Activated CD4-positive, alpha-beta T cell treated with anti-CD3 and anti-CD28 coated beads, Interleukin-2, amount 50 U/mL, for 4 hours (primary cell): ENCODE data around the gene APOBEC3F.
"Not testable (repeated sequence)": the region's sequence is repeated elsewhere in the genome, so short reads cannot be mapped to it uniquely, and the experiment has no call there.

Source experiments
- DNase-seq, 2 experiments: peaks; one replicate each; pipeline ENCODE4 v3.0.0-alpha.2; 2020

APOBEC3F gene

DNA sequence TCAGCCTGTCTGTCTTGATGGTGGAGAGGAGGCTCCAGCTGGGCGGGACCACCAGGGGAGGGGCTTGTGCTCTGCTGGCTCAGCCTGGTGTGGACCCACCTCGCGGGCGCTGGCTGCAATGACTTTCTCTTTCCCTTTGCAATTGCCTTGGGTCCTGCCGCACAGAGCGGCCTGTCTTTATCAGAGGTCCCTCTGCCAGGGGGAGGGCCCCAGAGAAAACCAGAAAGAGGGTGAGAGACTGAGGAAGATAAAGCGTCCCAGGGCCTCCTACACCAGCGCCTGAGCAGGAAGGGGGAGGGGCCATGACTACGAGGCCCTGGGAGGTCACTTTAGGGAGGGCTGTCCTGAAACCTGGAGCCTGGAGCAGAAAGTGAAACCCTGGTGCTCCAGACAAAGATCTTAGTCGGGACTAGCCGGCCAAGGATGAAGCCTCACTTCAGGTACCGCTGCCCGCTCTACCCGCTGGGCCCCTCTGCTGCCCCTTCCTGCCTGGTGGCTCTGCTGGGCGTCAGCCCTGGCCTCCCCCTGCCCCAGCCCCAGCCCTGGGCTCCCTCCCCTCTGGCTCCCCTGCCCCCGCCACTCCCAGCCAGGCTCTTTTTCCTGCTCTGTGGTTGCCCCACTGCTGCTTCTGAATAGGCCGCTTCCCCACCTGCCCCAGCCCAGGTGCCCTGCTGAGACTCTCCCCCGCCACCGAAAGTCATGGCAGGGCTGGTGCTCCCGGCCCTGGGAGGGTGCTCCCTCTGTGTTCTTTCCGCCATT is at the start of gene APOBEC3F:
TSS of gene APOBEC3F (plus strand) at position 327 of the 759 bp plus-strand sequence. CDS start at position 424, 97 bp downstream.
- peak; percentile 59 to 63 for DNase-seq

DNA sequence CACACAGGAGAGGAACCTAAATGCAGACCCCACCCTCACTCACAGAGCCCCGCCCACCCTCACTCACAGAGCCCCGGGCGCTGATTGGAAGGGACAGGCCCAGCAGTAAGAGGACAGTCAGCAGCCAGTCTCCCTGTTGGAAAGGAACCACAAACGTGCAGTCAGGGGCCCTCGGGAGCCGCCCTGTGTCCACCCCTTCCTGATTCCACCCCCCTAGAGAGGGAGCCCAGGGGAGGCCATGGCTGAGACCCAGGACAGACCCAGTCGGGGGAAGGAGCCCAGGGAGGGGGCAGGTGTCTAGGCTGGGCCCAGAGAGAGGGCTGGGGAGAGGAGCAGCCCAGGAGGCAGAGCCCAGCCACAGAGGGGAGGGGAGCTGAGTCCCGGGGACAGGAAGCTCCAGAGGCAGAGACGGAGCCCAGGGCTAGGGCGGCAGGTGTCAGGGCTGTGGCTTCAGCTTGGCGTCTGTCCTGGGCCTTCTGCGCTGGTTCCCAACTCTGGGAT is 47.7 kb upstream of the APOBEC3F start:
- DNase-seq = not testable (repeated sequence)

DNA sequence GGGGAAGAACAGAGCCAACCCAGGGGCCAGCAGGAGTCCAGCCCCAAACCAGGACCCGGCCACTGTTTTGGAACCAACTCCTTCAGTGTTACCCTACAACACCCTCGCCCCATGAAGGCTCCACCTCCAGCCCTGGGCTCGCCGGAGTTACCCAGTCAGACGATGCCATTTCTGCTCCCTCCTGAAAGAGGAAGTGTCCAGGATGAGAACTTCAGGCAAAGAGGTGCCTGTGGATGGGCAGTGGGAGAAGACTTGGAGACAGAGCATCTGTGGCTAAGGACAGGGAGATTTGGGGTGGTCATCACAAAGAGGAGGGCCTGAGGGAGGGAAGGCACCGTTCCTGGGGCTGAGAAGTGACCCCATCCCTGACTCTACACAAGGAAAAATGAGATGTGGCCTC is 44.6 kb upstream of the APOBEC3F start:
- no peak for DNase-seq

DNA sequence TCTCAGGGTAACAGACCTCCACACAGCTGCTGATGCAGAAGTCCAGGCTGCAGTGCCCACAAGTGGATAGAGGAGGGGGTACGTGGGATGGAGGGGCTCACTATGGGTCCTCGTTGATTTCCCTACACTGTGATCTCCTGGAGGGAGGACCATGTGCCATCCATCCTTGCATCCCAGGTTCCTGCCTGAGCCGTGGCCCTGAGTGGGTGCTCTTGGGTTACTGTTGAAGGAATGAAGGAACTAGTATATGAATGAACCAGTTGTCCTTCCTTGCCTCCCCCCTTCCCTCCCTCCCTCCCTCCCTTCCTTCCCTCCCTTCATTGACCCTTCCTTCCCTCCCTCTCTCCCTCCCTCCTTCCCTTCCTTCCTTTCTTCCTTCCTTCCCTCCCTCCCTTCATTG is 43.1 kb upstream of the APOBEC3F start:
- no peak for DNase-seq

DNA sequence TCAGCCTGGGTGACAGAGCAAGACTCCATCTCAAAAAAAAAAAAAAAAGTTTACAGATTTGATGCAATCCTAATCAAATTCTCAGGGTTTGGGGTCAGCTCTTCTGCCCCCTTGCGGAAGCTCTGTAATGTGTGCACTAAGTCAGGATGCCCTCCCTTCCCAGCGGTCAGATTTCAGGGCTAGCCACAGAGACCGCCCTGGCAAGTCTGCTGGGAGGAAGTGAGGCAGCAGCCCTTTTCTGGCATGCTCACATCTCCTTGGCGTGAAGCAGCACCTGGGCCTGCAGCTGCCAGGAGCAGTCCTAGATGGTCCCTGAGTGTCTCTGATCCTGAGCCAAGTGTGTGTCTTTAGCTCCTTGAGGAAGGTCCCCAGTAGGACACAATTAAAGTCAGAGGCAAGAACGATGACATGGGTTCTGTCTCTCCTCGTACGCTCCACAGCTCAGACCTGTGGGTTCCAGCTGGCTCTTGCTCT is 37.5 kb upstream of the APOBEC3F start:
- DNase-seq = peak; percentile 60 to 61

DNA sequence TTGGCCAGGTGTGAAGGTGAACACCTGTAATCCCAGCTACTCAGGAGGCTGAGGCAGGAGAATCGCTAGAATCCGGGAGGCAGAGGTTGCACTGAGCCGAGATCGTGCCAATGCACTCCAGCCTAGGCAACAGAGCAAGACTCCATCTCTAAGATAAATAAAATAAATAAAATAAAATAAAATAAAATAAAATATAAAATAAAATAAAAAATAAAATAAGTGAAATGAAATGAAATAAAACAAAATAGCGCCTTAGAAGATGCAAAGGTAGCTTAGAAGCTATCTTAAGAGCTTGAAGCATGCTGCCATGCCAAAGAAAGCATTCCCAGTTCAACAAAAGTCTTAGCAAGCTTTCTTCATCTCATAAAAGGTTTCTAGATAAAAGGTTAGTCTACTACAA is 33.5 kb upstream of the APOBEC3F start:
- no peak for DNase-seq

DNA sequence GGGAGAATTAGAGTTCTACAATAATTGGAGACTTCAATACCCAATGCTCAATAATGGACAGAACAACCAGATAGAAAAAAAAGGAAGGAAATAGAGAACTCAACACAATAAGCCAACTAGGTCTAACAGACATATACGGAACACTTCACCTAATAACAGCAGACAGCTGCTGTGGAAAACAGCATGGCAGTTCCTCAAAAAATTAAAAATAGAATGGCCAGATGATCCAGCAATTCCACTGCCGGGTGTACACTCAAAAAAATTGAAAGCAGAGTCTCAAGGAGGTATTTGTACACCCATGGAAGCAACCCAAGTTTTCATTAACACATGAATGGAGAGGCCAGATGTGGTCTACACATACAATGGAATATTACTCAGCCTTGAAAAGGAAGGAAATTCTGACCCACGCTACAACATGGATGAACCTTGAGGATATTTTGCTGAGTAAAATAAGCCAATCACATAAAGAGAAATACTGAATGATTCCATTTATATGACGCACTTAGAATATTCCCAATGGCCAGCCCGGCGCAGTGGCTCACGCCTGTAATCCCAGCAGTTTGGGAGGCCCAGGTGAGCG is 32.3 kb upstream of the APOBEC3F start:
- not testable (repeated sequence) for DNase-seq

DNA sequence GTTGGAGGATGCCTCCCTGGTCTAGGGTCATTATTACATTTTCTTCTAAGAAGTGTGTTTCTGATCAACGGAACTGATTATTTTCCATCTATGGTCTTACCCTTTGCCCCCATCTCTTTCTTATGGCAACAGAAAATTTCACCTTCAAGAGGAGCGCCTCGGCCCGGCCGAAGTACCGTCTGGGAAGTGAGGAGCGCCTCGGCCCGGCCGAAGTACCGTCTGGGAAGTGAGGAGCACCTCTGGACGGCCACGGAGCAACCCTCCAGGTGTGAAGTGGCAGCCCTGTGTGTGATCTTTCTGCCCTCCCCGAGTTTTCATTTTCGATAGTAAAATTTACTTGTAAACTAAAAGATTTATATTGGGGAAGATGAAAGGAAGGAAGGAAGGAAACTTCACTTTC is 29.7 kb upstream of the APOBEC3F start:
- DNase-seq = no peak

DNA sequence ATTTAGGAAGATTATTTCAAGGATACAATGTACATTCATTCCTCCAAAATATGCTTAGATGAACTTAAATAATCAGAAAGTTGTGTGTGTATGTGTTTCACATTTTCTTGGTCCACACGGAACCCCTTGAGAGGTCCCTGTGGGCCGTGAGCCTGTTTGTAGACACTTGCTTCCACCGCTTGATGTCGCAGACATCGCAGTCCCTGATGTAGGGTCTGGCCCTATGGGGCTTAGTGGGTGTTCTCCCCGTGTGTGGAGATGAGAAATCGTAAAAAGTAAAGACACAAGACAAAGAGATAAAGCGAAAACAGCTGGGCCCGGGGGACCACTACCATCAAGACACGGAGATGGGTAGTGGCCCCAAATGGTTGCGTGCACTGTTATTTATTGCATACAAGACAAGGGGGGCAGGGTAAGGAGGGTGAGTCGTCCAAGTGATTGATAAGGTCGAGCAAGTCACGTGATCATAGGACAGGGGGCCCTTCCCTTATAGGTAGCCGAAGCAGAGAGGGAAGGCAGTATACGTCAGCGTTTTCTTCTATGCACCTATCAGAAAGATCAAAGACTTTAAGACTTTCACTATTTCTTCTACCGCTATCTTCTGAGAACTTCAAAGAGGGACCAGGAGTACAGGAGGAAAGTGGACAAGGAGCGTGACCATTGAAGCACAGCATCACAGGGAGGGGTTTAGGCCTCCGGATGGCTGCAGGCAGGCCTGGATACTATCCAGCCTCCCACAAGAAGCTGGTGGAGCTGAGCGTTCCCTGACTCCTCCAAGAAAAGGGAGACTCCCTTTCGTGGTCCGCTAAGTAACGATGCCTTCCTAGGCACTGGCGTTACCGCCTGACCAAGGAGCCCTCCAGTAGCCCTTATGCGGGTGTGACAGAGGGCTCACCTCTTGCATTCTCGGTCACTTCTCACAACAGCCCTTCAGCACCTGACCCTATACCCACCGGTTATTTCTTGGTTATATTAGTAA is 27.8 kb upstream of the APOBEC3F start:
- no peak for DNase-seq

DNA sequence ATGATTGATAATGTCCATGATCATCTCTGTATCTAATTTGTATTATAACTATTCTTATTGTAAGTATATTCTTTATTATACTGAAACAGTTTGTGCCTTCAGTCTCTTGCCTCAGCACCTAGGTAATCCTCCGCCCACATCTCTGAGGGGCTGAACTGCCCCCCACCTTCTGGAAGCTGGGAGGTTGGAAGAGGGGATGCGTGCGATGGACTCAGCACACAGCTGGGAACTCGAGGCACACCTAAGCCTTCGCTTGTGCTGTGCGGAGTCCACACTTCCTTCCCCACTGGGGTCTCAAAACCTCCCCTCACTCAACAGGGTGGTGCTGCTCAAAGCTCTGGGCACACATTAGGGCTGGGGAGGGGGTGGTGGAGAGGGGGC is 27.1 kb upstream of the APOBEC3F start:
- DNase-seq = not testable (repeated sequence)

DNA sequence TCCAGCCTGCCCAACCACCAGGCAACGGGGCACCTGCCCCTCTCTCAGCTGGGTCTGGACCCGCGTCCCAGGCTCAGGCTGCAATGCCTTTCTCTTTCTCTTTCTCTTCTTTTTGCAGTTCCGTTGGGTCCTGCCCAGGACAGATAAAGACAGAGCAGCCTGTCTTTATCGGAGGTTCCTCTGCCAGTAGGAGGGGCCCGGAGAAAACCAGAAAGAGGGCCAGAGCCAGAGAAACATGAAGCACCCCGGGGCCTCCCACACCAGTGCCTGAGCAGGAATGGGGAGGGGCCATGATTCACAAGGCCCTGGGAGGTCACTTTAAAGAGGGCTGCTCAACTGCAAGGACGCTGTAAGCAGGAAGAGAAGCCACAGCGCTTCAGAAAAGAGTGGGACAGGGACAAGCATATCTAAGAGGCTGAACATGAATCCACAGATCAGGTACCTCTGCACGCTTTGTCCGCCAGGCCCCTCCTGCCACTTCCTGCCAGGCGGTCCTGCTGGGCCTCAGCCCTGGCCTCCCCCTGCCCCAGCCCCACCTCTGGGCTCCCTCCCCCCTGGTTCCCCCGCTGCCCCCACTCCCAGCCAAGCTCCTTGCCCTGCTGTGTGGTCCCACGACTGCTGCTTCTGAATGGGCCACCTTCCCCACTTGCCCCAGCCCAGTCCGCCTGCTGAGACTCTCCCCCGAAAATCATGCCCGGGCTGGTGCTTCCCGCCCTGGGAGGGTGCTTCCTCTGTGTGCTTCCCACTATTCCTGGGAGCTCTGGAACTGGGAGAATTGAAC is 26.5 kb upstream of the APOBEC3F start, which contains the start of gene APOBEC3C:
TSS of gene APOBEC3C (plus strand) at position 316 of the 781 bp plus-strand sequence. CDS start at position 422, 106 bp downstream.
- DNase-seq = peak; percentile 68 to 70

DNA sequence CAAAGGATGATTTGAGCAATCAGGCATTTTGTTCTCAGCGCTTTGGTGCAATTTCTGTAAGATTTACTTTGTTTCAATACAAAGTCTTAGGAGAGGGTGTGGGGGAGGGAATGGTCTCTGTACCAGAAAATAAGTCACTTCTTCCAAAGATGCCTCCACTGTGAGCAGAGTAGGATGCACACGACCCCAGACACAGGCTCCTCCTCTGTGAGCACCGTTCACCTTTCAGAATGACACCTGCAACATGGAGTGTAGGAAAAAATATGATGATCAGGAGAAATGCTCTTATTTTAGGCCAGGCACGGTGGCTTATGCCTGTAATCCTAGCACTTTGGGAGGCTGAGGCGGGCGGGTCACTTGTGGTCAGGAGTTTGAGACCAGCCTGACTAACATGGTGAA is 25.9 kb upstream of the APOBEC3F start:
- DNase-seq = not testable (repeated sequence)

DNA sequence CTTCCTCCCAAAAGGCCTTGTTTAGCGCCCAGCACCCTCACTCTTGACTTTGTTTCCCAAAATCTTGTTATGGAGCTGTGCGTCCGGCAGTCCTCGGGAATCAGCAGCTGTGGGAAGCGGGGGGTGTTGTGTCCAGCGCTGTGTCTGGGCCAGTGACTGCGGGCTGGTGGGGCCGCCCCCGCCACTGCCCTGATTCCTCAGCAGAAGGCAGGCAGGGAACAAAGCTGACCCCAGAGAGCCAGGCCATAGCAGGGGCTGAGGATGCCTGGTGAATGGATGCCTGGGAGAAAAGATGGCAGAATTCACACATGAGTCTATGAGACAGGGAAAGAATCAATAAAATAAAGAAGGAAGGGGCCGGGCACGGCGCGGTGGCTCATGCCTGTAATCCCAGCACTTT is 24.1 kb upstream of the APOBEC3F start:
- DNase-seq = no peak

DNA sequence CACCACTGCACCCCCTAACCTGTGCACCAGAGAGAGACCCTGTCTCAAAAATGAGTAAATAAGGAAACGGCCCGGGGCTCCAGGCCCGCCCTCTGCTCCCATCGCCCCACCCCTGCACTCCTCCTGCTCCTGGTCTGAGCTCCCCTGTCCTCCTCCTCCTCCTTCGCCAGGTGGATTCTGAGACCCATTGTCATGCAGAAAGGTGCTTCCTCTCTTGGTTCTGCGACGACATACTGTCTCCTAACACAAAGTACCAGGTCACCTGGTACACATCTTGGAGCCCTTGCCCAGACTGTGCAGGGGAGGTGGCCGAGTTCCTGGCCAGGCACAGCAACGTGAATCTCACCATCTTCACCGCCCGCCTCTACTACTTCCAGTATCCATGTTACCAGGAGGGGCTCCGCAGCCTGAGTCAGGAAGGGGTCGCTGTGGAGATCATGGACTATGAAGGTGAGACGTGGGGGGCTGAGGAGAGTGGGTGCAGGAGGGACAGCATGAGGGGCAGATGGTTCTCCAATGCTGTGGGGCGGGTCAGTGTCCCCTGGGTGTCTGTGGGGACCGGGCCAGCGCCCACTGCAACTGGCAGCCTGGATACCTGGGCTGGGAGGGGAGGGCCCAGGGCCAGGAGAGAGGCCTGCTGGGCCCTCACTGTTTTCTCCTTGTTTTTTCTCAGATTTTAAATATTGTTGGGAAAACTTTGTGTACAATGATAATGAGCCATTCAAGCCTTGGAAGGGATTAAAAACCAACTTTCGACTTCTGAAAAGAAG is 22.9 kb upstream of the APOBEC3F start:
- no peak for DNase-seq

DNA sequence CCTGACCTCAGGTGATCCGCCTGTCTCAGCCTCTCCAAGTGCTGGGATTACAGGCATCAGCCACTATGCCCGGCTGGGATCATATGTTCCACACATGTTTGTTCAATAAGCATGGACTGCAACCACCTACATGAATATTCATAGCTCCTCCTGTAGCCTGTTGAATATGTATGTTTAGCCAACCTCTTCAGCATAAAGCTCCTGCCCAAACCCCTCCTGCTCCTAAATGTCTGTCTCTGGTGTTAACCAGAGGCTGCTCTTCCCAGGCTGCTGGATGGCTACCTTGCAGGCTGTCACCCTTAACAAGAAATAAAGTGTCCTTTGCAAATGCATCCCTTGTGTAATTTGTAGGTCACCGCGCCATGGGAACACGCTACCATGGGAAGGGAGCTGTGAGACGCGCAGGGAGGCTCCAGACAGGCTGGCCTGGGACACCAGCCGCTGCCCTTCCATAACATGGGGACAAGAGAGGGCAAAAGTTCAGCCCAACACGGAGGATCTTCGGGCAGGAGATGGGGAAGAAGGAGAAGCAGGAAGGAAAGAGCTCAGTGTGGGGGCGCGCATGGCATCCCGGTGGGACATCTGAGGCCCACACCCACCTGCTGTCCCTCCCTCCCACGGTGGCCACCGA is 20.5 kb upstream of the APOBEC3F start:
- not testable (repeated sequence) for DNase-seq

DNA sequence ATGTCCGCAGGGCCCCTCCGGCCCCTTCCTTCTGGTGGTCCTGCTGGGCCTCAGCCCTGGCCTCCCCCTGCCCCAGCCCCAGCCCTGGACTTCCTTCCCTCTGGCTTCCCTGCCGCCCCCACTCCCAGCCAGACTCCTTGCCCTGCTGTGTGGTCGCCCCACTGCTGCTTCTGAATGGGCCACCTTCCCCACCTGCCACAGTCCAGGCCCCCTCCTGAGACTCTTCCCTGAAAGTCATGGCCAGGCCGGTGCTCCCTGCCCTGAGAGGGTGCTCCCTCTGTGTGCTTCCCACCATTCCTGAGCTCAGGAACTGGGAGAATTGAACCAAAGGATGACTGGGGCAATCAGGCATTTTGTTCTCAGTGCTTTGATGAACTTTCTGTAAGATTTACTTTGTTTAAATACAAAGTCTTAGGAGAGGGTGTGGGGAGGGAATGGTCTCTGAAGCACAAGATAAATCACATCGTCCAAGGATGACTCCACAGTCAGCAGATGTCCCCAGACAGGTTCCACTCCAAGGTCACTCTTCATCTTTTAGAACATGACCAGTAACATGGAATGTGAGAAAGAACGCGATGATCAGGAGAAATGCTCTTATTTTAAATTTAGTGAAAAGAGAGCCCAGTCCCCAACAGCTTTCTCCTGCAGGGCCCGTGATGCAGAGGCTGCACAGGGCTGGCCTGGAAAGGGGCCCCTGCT is 19.0 kb upstream of the APOBEC3F start:
- no peak for DNase-seq

DNA sequence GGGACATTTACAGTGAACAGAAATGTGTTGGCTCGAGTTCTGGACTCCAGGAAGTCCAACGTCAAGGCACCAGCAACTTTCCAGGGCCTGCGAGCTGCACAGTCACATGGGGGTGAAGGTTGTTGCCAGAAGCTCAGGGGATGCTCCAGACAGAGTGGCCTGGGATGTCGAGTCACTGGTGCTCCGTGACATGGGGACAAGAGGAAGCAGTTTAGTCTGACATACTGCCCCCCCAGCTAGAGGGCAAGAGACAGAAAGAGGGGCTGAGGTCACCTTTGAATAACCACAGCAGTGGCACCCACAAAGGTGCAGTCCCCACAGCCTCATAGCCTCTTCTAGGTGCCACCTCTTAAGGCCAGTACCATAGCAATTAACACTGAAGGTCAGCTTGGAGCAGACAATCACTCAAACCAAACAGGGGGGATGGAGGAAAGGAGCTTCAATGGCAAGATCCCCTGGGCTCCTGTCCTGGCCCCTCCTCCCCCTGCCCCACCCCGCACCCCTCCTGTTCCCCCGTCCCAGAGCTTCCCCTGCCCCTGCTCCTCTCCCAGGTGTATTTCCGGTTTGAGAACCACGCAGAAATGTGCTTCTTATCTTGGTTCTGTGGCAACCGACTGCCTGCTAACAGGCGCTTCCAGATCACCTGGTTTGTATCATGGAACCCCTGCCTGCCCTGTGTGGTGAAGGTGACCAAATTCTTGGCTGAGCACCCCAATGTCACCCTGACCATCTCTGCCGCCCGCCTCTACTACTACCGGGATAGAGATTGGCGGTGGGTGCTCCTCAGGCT is 15.9 kb upstream of the APOBEC3F start:
- no peak for DNase-seq

DNA sequence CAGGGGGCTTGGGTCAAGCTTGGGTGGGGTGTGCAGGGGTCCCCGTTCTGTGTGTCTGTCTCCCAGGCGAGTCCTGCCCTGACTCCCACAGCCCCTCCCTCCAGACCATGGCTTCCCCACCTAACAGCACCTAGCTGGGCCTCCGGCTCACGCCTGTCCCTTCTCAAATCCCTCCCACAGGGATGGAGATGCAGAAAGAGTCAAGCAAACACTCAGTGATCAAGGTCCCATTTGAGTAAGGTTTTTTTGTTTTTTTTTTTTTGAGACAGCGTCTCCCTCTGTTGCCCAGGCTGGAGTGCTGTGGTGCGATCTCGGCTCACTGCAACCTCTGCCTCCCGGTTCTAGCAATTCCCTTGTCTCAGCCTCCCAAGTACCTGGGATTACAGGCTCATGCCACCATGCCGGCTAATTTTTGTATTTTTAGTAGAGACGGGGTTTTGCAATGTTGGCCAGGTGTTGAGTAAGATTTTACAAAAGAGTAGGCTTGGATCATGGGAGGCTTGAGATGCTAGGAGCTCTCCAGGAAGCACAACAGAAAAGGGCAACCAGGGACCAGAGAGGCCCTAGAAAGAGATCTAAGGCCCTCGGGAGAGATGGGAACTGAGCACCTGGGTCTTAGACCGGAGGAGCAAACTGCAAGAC is 14.0 kb upstream of the APOBEC3F start:
- no peak for DNase-seq

DNA sequence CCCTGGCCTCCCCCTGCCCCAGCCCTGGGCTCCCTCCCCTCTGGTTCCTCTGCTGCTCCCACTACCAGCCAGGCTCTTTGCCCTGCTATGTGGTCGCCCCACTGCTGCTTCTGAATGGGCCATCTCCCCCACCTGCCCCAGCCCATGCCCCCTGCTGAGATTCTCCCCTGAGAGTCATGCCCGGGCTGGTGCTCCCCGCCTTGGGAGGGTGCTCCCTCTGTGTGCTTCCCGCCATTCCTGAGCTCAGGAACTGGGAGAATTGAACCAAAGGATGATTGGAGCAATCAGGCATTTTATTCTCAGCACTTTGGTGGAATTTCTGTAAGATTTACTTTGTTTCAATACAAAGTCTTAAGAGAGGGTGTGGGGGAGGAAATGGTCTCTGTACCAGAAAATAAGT is 12.9 kb upstream of the APOBEC3F start:
- DNase-seq = no peak
